Measurements from ENCODE around the gene TBC1D8.

TBC1D8 gene

GRCh38 chr2:101096619-101097142 is 54.5 kb downstream of the TBC1D8 start:
- TF ChIP-seq ZFX (IDR thresholded peaks at IDR 0.05), result no peak
- no peak for TF ChIP-seq CTCF (conservative IDR thresholded peaks at IDR 0.05)
- no peak overlapping the region for H3K27ac ChIP-seq

- TF ChIP-seq CTCF (conservative IDR thresholded peaks at IDR 0.05) (no peak), ZFX (IDR thresholded peaks at IDR 0.05) (no peak)
- no peak overlapping the region for H3K27ac ChIP-seq
Measured at GRCh38 chr2:101094351-101094750, 56.8 kb downstream of the TBC1D8 start.

- TF ChIP-seq CTCF (conservative IDR thresholded peaks at IDR 0.05) (no peak), ZFX (IDR thresholded peaks at IDR 0.05) (no peak)
- no peak overlapping the region for H3K27ac ChIP-seq
Measured at GRCh38 chr2:101089942-101090799, 61.0 kb downstream of the TBC1D8 start.

- H3K27ac ChIP-seq, result no peak overlapping the region
- TF ChIP-seq CTCF (conservative IDR thresholded peaks at IDR 0.05) (no peak), ZFX (IDR thresholded peaks at IDR 0.05) (no peak)
Measured at GRCh38 chr2:101089419-101089818, 61.8 kb downstream of the TBC1D8 start.

GRCh38 chr2:101087638-101088037 is 63.5 kb downstream of the TBC1D8 start:
- no peak for TF ChIP-seq CTCF (conservative IDR thresholded peaks at IDR 0.05)
- TF ChIP-seq ZFX (IDR thresholded peaks at IDR 0.05), result no peak
- no peak overlapping the region for H3K27ac ChIP-seq

GRCh38 chr2:101083613-101084012 is 67.6 kb downstream of the TBC1D8 start:
- H3K27ac ChIP-seq, result no peak overlapping the region
- TF ChIP-seq ZFX (IDR thresholded peaks at IDR 0.05) (no peak), CTCF (conservative IDR thresholded peaks at IDR 0.05) (no peak)

GRCh38 chr2:101082998-101083397 is 68.2 kb downstream of the TBC1D8 start:
- no peak for TF ChIP-seq ZFX (IDR thresholded peaks at IDR 0.05)
- TF ChIP-seq CTCF (conservative IDR thresholded peaks at IDR 0.05), result no peak
- no peak overlapping the region for H3K27ac ChIP-seq
